Measurements from ENCODE around the gene CACNB2.
"Not testable (repeated sequence)": the region's sequence is repeated elsewhere in the genome, so short reads cannot be mapped to it uniquely, and the experiment has no call there.

- TF ChIP-seq CTCF (IDR thresholded peaks at IDR 0.05); POLR2AphosphoS5 (IDR thresholded peaks at IDR 0.05; ENCODE audit: low read depth, low read length): not testable (repeated sequence)
These were observed 305.4 kb downstream of the CACNB2 start for GRCh38 chr10:18445635-18446034.

Data from Panc1 (cell line).